Endothelial cell of umbilical vein (primary cell): ENCODE results near the gene NCKAP5. TPM values are rescaled to one million over a fixed set of nuclear protein-coding genes. Genes with fewer than 3 reads are reported as not detected.

Experiments used
- BruUV-seq: library from RNA; stranded (reverse); fragments of 400-500 nt; replicated peaks from 2 replicates; lab custom pipeline; 2021; lab: Mats Ljungman, UMichigan
- CTCF ChIA-PET: fragments of 300-600, 350-600 bp; sonication (Branson Sonifier 250); formaldehyde crosslinking; loops from one replicate; lab custom pipeline; 2021; ENCODE audit warnings: antibody characterized with exemption, inconsistent platforms; lab: Charles Lee
- POLR2A ChIA-PET: fragments of 300-600, 350-600 bp; sonication (Branson Sonifier 250); formaldehyde crosslinking; loops from one replicate; lab custom pipeline; 2021; ENCODE audit warnings: antibody characterized with exemption, inconsistent platforms; lab: Charles Lee
- DNase-seq: peaks from one replicate; pipeline ENCODE4 v3.0.0-alpha.2; 2011; ENCODE audit warnings: low read depth, low spot score
- FAIRE-seq: peaks from 2 replicates; lab custom pipeline; 2011; peaks lifted over from hg19 to GRCh38; lab: Jason Lieb, UNC
- H2AFZ ChIP-seq: 2 replicates; pipeline ENCODE4 v1.6.0; 2012; ENCODE audit warnings: low read depth, low read length, control low read depth, inconsistent platforms
- H3K27ac ChIP-seq: 2 replicates; pipeline ENCODE4 v1.5.1; 2011; ENCODE audit warnings: low read depth, mild to moderate bottlenecking, control low read depth, low read length, moderate library complexity; ENCODE audit not compliant: insufficient read depth
- H3K27me3 ChIP-seq, 2 experiments: 2 replicates each; pipeline versions ENCODE4 v1.6.0 to v1.6.1; 2011; ENCODE audit warnings: low read length in 2 of 2, mixed read lengths in 1 of 2; ENCODE audit not compliant: control insufficient read depth in 2 of 2, insufficient read depth in 2 of 2
- H3K36me3 ChIP-seq, 2 experiments: 2 replicates in 1 of 2; 3 replicates in 1 of 2; pipeline ENCODE4 v1.5.1; 2011; ENCODE audit warnings: low read length in 2 of 2, mild to moderate bottlenecking in 1 of 2, moderate library complexity in 1 of 2; ENCODE audit not compliant: control insufficient read depth in 2 of 2, insufficient read depth in 2 of 2; ENCODE audit errors: extremely low read depth in 1 of 2
- H3K4me1 ChIP-seq: 3 replicates; pipeline ENCODE4 v1.5.1; 2011; ENCODE audit warnings: mild to moderate bottlenecking, low read length; ENCODE audit not compliant: control insufficient read depth, insufficient read depth; ENCODE audit errors: extremely low read depth
- H3K4me2 ChIP-seq: 2 replicates; pipeline ENCODE4 v1.6.1; 2011; ENCODE audit warnings: low read length, control low read depth, mixed read lengths; ENCODE audit not compliant: insufficient read depth
- H3K4me3 ChIP-seq, 3 experiments: fragments of 200-600 bp in 1 of 3; sonication (generic), shearing (Covaris generic) in 1 of 3; replicated peaks in 1 of 3; 2 replicates each; pipeline ENCODE4 v1.5.1; 2011 to 2016; ENCODE audit warnings: control low read depth in 3 of 3, low read length in 3 of 3, mild to moderate bottlenecking in 2 of 3, inconsistent platforms in 1 of 3, low read depth in 1 of 3, moderate library complexity in 1 of 3; ENCODE audit not compliant: insufficient read depth in 1 of 3
- H3K79me2 ChIP-seq: 2 replicates; pipeline ENCODE4 v1.6.0; 2012; ENCODE audit warnings: low read length, inconsistent platforms; ENCODE audit not compliant: control insufficient read depth, insufficient read depth
- H3K9ac ChIP-seq: replicated peaks from 2 replicates; pipeline ENCODE3; 2011; ENCODE audit warnings: low read length, control low read depth; ENCODE audit not compliant: insufficient read depth; ENCODE audit errors: extremely low read depth
- H3K9me1 ChIP-seq: replicated peaks from 3 replicates; pipeline ENCODE4 v1.6.0; 2011; ENCODE audit warnings: mild to moderate bottlenecking, low read length; ENCODE audit not compliant: control insufficient read depth, insufficient read depth; ENCODE audit errors: extremely low read depth
- H3K9me3 ChIP-seq: replicated peaks from 2 replicates; pipeline ENCODE4 v1.5.1; 2012; ENCODE audit warnings: low read length, inconsistent platforms; ENCODE audit not compliant: control insufficient read depth, insufficient read depth
- H4K20me1 ChIP-seq: replicated peaks from 2 replicates; pipeline ENCODE3; 2011; ENCODE audit warnings: mild to moderate bottlenecking, low read length; ENCODE audit not compliant: control insufficient read depth, insufficient read depth; ENCODE audit errors: extremely low read depth
- CTCF ChIP-seq, 2 donors: IDR thresholded peaks; 1 replicate in 1 of 2; 2 replicates in 1 of 2; pipeline ENCODE4 v1.5.1; 2011; ENCODE audit warnings: low read length in 2 of 2, mild to moderate bottlenecking in 2 of 2, moderate library complexity in 2 of 2, control low read depth in 1 of 2, inconsistent platforms in 1 of 2, low read depth in 1 of 2; ENCODE audit not compliant: insufficient read depth in 1 of 2; ENCODE audit errors: extremely low read depth in 1 of 2
- EZH2 ChIP-seq: IDR thresholded peaks from 2 replicates; pipeline ENCODE4 v1.6.1; 2012; ENCODE audit warnings: borderline replicate concordance, low read depth, mild to moderate bottlenecking, moderate library complexity, low read length, inconsistent platforms; ENCODE audit not compliant: severe bottlenecking
- FOS ChIP-seq: IDR thresholded peaks from 2 replicates; pipeline ENCODE4 v1.6.1; 2011; ENCODE audit warnings: mild to moderate bottlenecking, low read length, moderate library complexity, borderline replicate concordance; ENCODE audit not compliant: insufficient read depth
- GATA2 ChIP-seq: IDR thresholded peaks from 2 replicates; pipeline ENCODE4 v1.7.0; 2011; ENCODE audit warnings: low read depth, mild to moderate bottlenecking, moderate library complexity, mixed read lengths, low read length; ENCODE audit not compliant: insufficient read length, insufficient read depth
- JUN ChIP-seq: IDR thresholded peaks from 2 replicates; pipeline ENCODE4 v1.6.1; 2011; ENCODE audit warnings: borderline replicate concordance, low read depth; ENCODE audit not compliant: insufficient read length, insufficient read depth
- MAX ChIP-seq: IDR thresholded peaks from 2 replicates; pipeline ENCODE4 v1.6.1; 2011; ENCODE audit not compliant: insufficient read depth, insufficient read length
- MYC ChIP-seq: IDR thresholded peaks from one replicate; pipeline ENCODE4 v1.6.1; 2011; ENCODE audit warnings: mild to moderate bottlenecking, low read depth, low read length
- POLR2A ChIP-seq: IDR thresholded peaks from 2 replicates; pipeline ENCODE4 v1.6.1; 2012; ENCODE audit warnings: low read depth, mild to moderate bottlenecking, control low read depth, low read length
- POLR2AphosphoS5 ChIP-seq: IDR thresholded peaks from 2 replicates; pipeline ENCODE4 v1.6.1; 2012; ENCODE audit warnings: low read depth, mild to moderate bottlenecking, control low read depth, low read length, moderate library complexity; ENCODE audit not compliant: insufficient read depth
- dilution Hi-C: fragments of 300-500 bp; cut with MboI; formaldehyde crosslinking; loops from one replicate; pipeline ENCODE4 v1.15.0; 2019; ENCODE audit warnings: low sequenced_read_pairs; ENCODE audit not compliant: extremely low pct_ligation_motif_present
- intact Hi-C: fragments of 100-400 bp; cut with micrococcal nuclease; formaldehyde crosslinking; loops from one replicate; pipeline ENCODE4 v1.10.0; 2022
- polyA plus RNA-seq, 4 experiments: library from polyadenylated mRNA; depleted of rRNA in 3 of 4; stranded (reverse) in 3 of 4; unstranded in 1 of 4; fragments of >200 nt; gene quantifications; 2 replicates each; pipeline versions ENCODE4 v1.2.1 to v1.2.3, GENCODE V29; 2011 to 2012; ENCODE audit warnings: missing spikeins in 1 of 4
- total RNA-seq: library from RNA; stranded (reverse); gene quantifications from 2 replicates; pipeline ENCODE4 v1.2.3, GENCODE V29; 2021

Gene NCKAP5
- total and polyA plus RNA-seq, 2 donors (not counting 3 experiments of a cell fraction or from before 2014, with no cell fraction given) = 0.47 to 3.3 TPM

- peaks cover 0 to 19% of the 10 kb centered on the region in 2 experiments for H3K36me3 ChIP-seq
- dilution Hi-C loops (no loop called here), intact Hi-C loops (loop anchor here (10.0 kb wide), 1 partner anchor 392 kb away; no protein-coding TSS in a partner anchor)
- H2AFZ ChIP-seq = no peak overlapping the region
- no peak for DNase-seq
- no peak overlapping the region for H3K4me2 ChIP-seq
- H3K4me3 ChIP-seq = no peak overlapping the region
- H3K9me1 ChIP-seq = no peaks in the 10 kb centered on the region
- CTCF ChIA-PET = interaction anchor here (1.0 to 1.4 kb wide), 2 partner anchors 12 to 15 kb away, joined by 3 to 8 read pairs; no protein-coding TSS in a partner anchor
- no peak overlapping the region for H3K9ac ChIP-seq
- no peaks in the 10 kb centered on the region for H3K79me2 ChIP-seq
- H3K27ac ChIP-seq = no peak overlapping the region
- POLR2A ChIA-PET = no interaction called here
- no peaks in the 10 kb centered on the region for H3K9me3 ChIP-seq
- TF ChIP-seq MYC (no peak), GATA2 (no peak), CTCF (IDR thresholded peaks at IDR 0.05; ENCODE audit: extremely low read depth in 1 of 2, insufficient read depth in 1 of 2, low read depth in 1 of 2, low read length in 2 of 2) (no peak), EZH2 (no peak), MAX (no peak), FOS (no peak), POLR2A (no peak), POLR2AphosphoS5 (no peak), JUN (no peak)
- no TSS peak for BruUV-seq
- H4K20me1 ChIP-seq = peaks cover 4% of the 10 kb centered on the region
- no peaks in the 10 kb centered on the region for H3K4me1 ChIP-seq
- no peaks in the 10 kb centered on the region for H3K27me3 ChIP-seq
- no peak for FAIRE-seq
These were observed 911.8 kb downstream of the NCKAP5 start for GRCh38 chr2:132656266-132656975.
